ENCODE results near the gene CIAO3.

Gene CIAO3

GRCh38 chr16:768428-768827 is 27.6 kb upstream of the CIAO3 start:
- DNase-seq (ENCODE audit: low read depth), result no peak
- TF ChIP-seq CTCF (IDR thresholded peaks at IDR 0.05; ENCODE audit: control insufficient read depth, extremely low read depth, insufficient read depth), result no peak

GRCh38 chr16:767743-768235 is 27.0 kb upstream of the CIAO3 start:
- no peak for TF ChIP-seq CTCF (IDR thresholded peaks at IDR 0.05; ENCODE audit: control insufficient read depth, extremely low read depth, insufficient read depth)
- no peak for DNase-seq (ENCODE audit: low read depth)
- H3K4me3 ChIP-seq (ENCODE audit: low read depth, low read length), result no peak overlapping the region

More at GRCh38 chr16:768428-768827, 27.6 kb upstream of the CIAO3 start:
- no peak overlapping the region for H3K4me3 ChIP-seq (ENCODE audit: low read depth, low read length)

- no peak for DNase-seq (ENCODE audit: low read depth)
- no peak overlapping the region for H3K4me3 ChIP-seq (ENCODE audit: low read depth, low read length)
- TF ChIP-seq CTCF (IDR thresholded peaks at IDR 0.05; ENCODE audit: control insufficient read depth, extremely low read depth, insufficient read depth), result no peak
Measured at GRCh38 chr16:766820-767640, 26.2 kb upstream of the CIAO3 start.

GRCh38 chr16:766008-766819 is 25.4 kb upstream of the CIAO3 start:
- no peak for TF ChIP-seq CTCF (IDR thresholded peaks at IDR 0.05; ENCODE audit: control insufficient read depth, extremely low read depth, insufficient read depth)
- DNase-seq (ENCODE audit: low read depth), result no peak
- no peak overlapping the region for H3K4me3 ChIP-seq (ENCODE audit: low read depth, low read length)

- H3K4me3 ChIP-seq (ENCODE audit: low read depth, low read length), result no peak overlapping the region
- DNase-seq (ENCODE audit: low read depth), result no peak
- TF ChIP-seq CTCF (IDR thresholded peaks at IDR 0.05; ENCODE audit: control insufficient read depth, extremely low read depth, insufficient read depth), result no peak
Measured at GRCh38 chr16:765488-765865, 24.7 kb upstream of the CIAO3 start.

GRCh38 chr16:764848-765487 is 24.2 kb upstream of the CIAO3 start:
- TF ChIP-seq CTCF (IDR thresholded peaks at IDR 0.05; ENCODE audit: control insufficient read depth, extremely low read depth, insufficient read depth), result no peak
- no peak overlapping the region for H3K4me3 ChIP-seq (ENCODE audit: low read depth, low read length)
- DNase-seq (ENCODE audit: low read depth), result no peak

Measured in LNCaP clone FGC (cell line).